ENCODE measurements around the gene RRP1.

GRCh38 chr21:43808832-43809251 lies 19.5 kb downstream of the RRP1 start:
- TF ChIP-seq, protein P1, sequence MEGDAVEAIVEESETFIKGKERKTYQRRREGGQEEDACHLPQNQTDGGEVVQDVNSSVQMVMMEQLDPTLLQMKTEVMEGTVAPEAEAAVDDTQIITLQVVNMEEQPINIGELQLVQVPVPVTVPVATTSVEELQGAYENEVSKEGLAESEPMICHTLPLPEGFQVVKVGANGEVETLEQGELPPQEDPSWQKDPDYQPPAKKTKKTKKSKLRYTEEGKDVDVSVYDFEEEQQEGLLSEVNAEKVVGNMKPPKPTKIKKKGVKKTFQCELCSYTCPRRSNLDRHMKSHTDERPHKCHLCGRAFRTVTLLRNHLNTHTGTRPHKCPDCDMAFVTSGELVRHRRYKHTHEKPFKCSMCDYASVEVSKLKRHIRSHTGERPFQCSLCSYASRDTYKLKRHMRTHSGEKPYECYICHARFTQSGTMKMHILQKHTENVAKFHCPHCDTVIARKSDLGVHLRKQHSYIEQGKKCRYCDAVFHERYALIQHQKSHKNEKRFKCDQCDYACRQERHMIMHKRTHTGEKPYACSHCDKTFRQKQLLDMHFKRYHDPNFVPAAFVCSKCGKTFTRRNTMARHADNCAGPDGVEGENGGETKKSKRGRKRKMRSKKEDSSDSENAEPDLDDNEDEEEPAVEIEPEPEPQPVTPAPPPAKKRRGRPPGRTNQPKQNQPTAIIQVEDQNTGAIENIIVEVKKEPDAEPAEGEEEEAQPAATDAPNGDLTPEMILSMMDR (conservative IDR thresholded peaks at IDR 0.05): no peak
- TF ChIP-seq ZFX (IDR thresholded peaks at IDR 0.05): no peak

All from C4-2B (cell line).